Measurements from ENCODE around the gene DAZAP1.

Gene DAZAP1

DNA sequence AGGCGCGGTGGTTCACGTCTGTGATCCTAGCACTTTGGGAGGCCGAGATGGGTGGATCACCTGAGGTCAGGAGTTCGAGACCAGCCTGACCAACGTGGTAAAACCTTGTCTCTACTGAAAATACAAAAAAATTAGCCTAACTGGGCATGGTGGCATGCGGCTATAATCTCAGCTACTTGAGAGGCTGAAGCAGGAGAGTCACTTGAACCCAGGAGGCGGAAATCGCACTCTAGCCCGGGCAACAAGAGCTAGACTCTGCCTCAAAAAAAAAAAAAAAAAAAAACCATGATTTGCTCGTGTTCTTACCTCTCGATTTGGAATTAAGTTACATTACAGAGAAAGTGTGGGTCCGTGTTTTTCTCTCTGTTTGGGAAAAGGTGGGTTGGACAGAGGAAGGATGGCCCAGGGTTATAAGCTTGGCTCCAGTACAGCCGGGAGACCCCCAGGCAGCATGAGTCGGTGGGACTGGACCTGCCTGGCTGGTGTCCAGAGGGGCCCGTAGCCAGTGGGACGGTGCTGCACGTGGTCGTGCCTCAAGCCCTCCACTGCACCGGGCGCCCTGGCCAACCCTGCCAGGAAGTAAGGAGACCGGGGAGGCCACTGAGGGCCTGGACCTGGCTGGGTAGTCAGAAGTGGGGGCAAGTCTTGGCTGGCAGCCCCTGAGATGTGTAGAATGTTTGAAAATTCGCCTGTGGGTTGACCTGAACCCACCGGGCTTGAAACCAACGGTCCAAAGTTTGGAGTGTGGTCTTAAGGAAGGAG is 34.5 kb downstream of the DAZAP1 start:
- Histone ChIP-seq H3K27ac (ENCODE audit: low read depth, low read length) (no peak overlapping the region), H3K9ac (ENCODE audit: low read length) (no peak overlapping the region), H3K36me3 (ENCODE audit: insufficient read depth, low read length) (peaks cover 24% of the 10 kb centered on the region), H3K27me3 (ENCODE audit: control insufficient read depth in 1 of 2, insufficient read depth in 2 of 2, low read length in 2 of 2) (peaks cover 0 to 18% of the 10 kb centered on the region in 2 donors), H3K4me1 (ENCODE audit: insufficient read depth, low read length) (peaks cover 21% of the 10 kb centered on the region), H3K9me3 (ENCODE audit: low read length) (no peaks in the 10 kb centered on the region), H3K4me3 (ENCODE audit: low read depth in 1 of 2, low read length in 2 of 2) (no peak overlapping the region)

DNA sequence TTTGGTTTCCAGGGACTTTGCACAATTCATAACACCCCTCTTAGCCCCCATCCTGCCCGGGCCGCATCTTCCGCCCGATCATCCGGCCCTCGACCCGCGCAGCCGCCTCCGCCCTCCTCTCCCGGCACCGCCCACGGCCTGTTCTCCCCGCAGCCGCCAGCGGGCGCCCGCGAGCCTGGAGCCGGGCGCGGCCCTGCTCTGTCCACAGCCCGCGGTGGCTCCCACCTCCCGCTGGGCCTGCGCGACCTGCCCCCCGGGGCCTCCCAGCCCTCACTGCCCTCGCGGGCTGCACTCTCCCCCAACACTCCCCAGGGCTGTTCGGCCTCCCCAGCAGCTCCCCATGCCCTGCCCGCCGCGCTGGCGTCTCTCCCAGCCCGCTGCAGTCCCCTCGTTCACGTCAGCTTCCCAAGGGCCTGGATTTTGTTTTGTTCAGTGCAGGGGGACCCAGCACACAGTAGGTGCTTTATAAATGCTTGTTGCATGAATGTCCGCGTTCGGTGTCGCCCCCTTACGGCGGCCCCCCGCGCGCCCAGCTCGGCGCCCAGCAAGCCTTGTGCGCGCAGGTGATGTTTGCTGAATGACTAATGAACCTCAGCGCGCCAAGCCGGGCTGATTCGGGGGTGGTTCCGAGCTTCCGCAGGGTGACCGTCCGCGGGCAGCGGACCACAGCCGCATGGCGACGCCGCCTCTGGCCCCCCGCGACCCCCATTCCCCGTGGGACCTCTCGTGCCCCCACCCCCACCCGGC is 38.0 kb downstream of the DAZAP1 start:
- H3K36me3 ChIP-seq (ENCODE audit: insufficient read depth, low read length): peaks cover 14% of the 10 kb centered on the region
- H3K27ac ChIP-seq (ENCODE audit: low read depth, low read length): no peak overlapping the region
- peak overlapping the region; percentile 25 to 27 for H3K4me3 ChIP-seq (ENCODE audit: low read depth in 1 of 2, low read length in 2 of 2)
- H3K9ac ChIP-seq (ENCODE audit: low read length): no peak overlapping the region
- H3K27me3 ChIP-seq (ENCODE audit: control insufficient read depth in 1 of 2, insufficient read depth in 2 of 2, low read length in 2 of 2): peaks cover 23 to 53% of the 10 kb centered on the region in 2 donors
- H3K9me3 ChIP-seq (ENCODE audit: low read length): no peaks in the 10 kb centered on the region
- H3K4me1 ChIP-seq (ENCODE audit: insufficient read depth, low read length): peaks cover 8% of the 10 kb centered on the region

DNA sequence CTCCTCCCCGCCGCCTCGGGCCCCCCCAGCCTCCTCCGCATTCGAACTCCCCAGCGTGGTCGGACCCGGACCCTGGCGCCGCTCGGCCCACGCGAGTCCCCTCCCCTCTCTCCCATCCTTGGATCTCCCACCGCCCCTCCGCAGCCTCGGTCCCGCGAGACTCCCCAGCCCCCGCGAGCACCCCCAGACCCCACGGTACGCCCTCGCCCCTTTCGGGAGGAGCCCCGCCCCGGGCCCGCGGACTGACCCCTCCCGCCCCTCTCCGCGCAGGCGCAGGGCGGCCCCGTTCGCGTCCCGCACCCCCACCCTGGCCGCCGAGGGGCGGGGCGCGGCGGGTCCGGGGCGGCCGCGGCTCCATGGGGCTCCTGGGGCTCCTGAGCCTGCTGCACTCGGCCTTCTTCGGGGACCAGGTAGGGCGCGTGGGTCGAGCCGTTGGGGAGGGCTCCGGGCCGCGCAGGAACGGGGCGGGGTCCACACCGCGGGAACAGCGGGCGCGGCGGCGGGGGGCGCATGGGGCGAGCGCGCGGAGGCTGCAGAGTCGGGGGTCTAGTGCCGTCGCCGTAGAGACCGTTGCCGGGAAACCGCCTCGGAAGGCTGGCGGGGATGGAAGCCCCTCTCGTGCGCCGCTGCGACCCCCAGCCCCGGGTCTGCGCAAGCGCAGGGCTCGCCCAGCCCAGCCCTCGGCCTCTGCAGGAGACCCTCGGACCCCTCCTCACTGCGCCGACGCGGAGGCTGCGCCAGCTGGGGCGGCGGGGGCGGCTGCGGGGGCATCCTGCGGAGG is 38.7 kb downstream of the DAZAP1 start:
- Histone ChIP-seq H3K9me3 (ENCODE audit: low read length) (no peaks in the 10 kb centered on the region), H3K27ac (ENCODE audit: low read depth, low read length) (no peak overlapping the region), H3K4me1 (ENCODE audit: insufficient read depth, low read length) (peaks cover 8% of the 10 kb centered on the region), H3K9ac (ENCODE audit: low read length) (no peak overlapping the region), H3K36me3 (ENCODE audit: insufficient read depth, low read length) (peaks cover 6% of the 10 kb centered on the region), H3K27me3 (ENCODE audit: control insufficient read depth in 1 of 2, insufficient read depth in 2 of 2, low read length in 2 of 2) (peaks cover 31 to 61% of the 10 kb centered on the region in 2 donors), H3K4me3 (ENCODE audit: low read depth in 1 of 2, low read length in 2 of 2) (no peak overlapping the region)

DNA sequence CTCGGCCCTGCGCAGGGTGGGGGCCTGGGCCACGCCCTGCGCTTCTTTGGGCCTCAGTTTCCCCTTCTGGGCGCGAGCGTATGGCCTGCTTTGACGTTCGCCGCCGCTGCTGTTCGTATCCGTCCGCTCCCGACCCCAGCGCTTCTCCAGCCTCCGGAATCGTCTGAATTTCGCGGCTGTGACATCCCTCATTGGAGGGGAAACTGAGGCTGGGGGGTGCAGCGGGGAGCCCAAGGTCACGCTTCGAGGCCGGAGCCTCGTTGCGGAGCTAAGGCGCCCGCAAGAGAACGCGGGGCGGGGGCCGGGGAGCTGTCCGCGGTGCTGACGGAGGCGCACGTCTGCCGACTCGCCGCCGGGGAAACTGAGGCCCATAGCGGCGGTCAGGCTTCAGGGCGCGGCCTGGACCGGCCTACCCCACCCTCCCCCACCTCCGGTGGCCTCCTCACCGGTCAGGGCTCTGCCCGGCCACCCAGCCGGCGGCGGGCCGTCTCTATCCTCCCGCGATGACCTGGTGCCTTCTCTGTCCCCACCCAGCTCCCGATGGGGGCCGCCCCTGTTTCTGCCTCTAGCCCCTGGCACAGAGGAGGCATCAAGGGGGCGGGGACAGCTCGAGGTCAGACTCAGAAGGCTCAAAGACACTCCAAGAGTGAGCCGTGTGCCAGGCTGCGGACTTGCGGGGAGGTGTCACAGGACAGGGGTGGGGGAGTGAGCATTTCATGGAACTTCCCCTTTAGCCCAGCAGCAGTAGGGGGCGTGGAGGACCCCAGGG is 39.5 kb downstream of the DAZAP1 start:
- Histone ChIP-seq H3K4me1 (ENCODE audit: insufficient read depth, low read length) (peaks cover 8% of the 10 kb centered on the region), H3K9me3 (ENCODE audit: low read length) (no peaks in the 10 kb centered on the region), H3K27me3 (ENCODE audit: control insufficient read depth in 1 of 2, insufficient read depth in 2 of 2, low read length in 2 of 2) (peaks cover 36 to 68% of the 10 kb centered on the region in 2 donors), H3K36me3 (ENCODE audit: insufficient read depth, low read length) (no peaks in the 10 kb centered on the region), H3K9ac (ENCODE audit: low read length) (no peak overlapping the region), H3K4me3 (ENCODE audit: low read depth in 1 of 2, low read length in 2 of 2) (no peak overlapping the region), H3K27ac (ENCODE audit: low read depth, low read length) (no peak overlapping the region)

GRCh38 chr19:1447504-1447903 is 40.1 kb downstream of the DAZAP1 start:
- peaks cover 8% of the 10 kb centered on the region for H3K4me1 ChIP-seq (ENCODE audit: insufficient read depth, low read length)
- H3K36me3 ChIP-seq (ENCODE audit: insufficient read depth, low read length): no peaks in the 10 kb centered on the region
- H3K9ac ChIP-seq (ENCODE audit: low read length): no peak overlapping the region
- no peaks in the 10 kb centered on the region for H3K9me3 ChIP-seq (ENCODE audit: low read length)
- H3K4me3 ChIP-seq (ENCODE audit: low read depth in 1 of 2, low read length in 2 of 2): no peak overlapping the region
- peaks cover 42 to 74% of the 10 kb centered on the region in 2 donors for H3K27me3 ChIP-seq (ENCODE audit: control insufficient read depth in 1 of 2, insufficient read depth in 2 of 2, low read length in 2 of 2)
- H3K27ac ChIP-seq (ENCODE audit: low read depth, low read length): no peak overlapping the region

DNA sequence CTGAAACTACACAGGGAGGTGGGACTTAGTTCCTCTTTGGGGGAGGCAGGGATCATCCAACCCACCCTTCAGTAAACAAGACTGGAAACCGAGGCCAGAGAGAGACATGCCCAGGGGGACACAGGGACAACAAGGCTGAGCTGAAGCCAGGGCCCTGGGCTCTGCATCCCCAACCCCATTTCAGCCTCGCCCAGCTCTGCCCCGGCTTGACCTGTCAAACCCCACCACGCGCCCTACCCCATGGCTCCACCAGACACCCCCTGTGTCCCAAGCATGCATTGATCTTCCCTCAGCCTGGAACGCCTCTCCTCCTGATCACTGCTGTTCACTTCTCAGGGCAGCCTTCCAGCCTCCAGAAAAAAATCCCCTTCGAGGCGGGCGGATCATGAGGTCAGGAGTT is 40.6 kb downstream of the DAZAP1 start:
- Histone ChIP-seq H3K9ac (ENCODE audit: low read length) (no peak overlapping the region), H3K9me3 (ENCODE audit: low read length) (no peaks in the 10 kb centered on the region), H3K4me3 (ENCODE audit: low read depth in 1 of 2, low read length in 2 of 2) (no peak overlapping the region), H3K4me1 (ENCODE audit: insufficient read depth, low read length) (peaks cover 8% of the 10 kb centered on the region), H3K27ac (ENCODE audit: low read depth, low read length) (no peak overlapping the region), H3K27me3 (ENCODE audit: control insufficient read depth in 1 of 2, insufficient read depth in 2 of 2, low read length in 2 of 2) (peaks cover 43 to 79% of the 10 kb centered on the region in 2 donors), H3K36me3 (ENCODE audit: insufficient read depth, low read length) (no peaks in the 10 kb centered on the region)

GRCh38 chr19:1449467-1450442 is 42.4 kb downstream of the DAZAP1 start, which contains the start of gene APC2:
TSS of gene APC2 (plus strand) at chr19:1450121. CDS start at chr19:1453002, 2,881 bp downstream.
- H3K9me3 ChIP-seq (ENCODE audit: low read length): no peaks in the 10 kb centered on the region
- H3K27ac ChIP-seq (ENCODE audit: low read depth, low read length): no peak within 1 kb of the TSS
- H3K4me1 ChIP-seq (ENCODE audit: insufficient read depth, low read length): peaks cover 7% of the 10 kb centered on the region
- no peaks in the 10 kb centered on the region for H3K36me3 ChIP-seq (ENCODE audit: insufficient read depth, low read length)
- no peak within 1 kb of the TSS for H3K9ac ChIP-seq (ENCODE audit: low read length)
- no peak within 1 kb of the TSS for H3K4me3 ChIP-seq (ENCODE audit: low read depth in 1 of 2, low read length in 2 of 2)
- peaks cover 43 to 96% of the 10 kb centered on the region in 2 donors for H3K27me3 ChIP-seq (ENCODE audit: control insufficient read depth in 1 of 2, insufficient read depth in 2 of 2, low read length in 2 of 2)

- Histone ChIP-seq H3K9ac (ENCODE audit: low read length) (no peak overlapping the region), H3K9me3 (ENCODE audit: low read length) (no peaks in the 10 kb centered on the region), H3K4me1 (ENCODE audit: insufficient read depth, low read length) (no peaks in the 10 kb centered on the region), H3K36me3 (ENCODE audit: insufficient read depth, low read length) (no peaks in the 10 kb centered on the region), H3K4me3 (ENCODE audit: low read depth in 1 of 2, low read length in 2 of 2) (no peak overlapping the region), H3K27me3 (ENCODE audit: control insufficient read depth in 1 of 2, insufficient read depth in 2 of 2, low read length in 2 of 2) (peaks cover 50 to 97% of the 10 kb centered on the region in 2 donors), H3K27ac (ENCODE audit: low read depth, low read length) (no peak overlapping the region)
Observed at GRCh38 chr19:1450735-1451731, 43.6 kb downstream of the DAZAP1 start.

- H3K36me3 ChIP-seq (ENCODE audit: insufficient read depth, low read length): no peaks in the 10 kb centered on the region
- H3K9me3 ChIP-seq (ENCODE audit: low read length): no peaks in the 10 kb centered on the region
- H3K9ac ChIP-seq (ENCODE audit: low read length): no peak overlapping the region
- peaks cover 54 to 97% of the 10 kb centered on the region in 2 donors for H3K27me3 ChIP-seq (ENCODE audit: control insufficient read depth in 1 of 2, insufficient read depth in 2 of 2, low read length in 2 of 2)
- no peak overlapping the region for H3K4me3 ChIP-seq (ENCODE audit: low read depth in 1 of 2, low read length in 2 of 2)
- no peaks in the 10 kb centered on the region for H3K4me1 ChIP-seq (ENCODE audit: insufficient read depth, low read length)
- H3K27ac ChIP-seq (ENCODE audit: low read depth, low read length): no peak overlapping the region
Observed at GRCh38 chr19:1451916-1452801, 44.8 kb downstream of the DAZAP1 start.

Data from muscle layer of colon (tissue), 2 donors.